ENCODE results near the gene RNF32.

GRCh38 chr7:156606135-156606534, 34.4 kb upstream of the RNF32 start:
- TF ChIP-seq, protein P1, sequence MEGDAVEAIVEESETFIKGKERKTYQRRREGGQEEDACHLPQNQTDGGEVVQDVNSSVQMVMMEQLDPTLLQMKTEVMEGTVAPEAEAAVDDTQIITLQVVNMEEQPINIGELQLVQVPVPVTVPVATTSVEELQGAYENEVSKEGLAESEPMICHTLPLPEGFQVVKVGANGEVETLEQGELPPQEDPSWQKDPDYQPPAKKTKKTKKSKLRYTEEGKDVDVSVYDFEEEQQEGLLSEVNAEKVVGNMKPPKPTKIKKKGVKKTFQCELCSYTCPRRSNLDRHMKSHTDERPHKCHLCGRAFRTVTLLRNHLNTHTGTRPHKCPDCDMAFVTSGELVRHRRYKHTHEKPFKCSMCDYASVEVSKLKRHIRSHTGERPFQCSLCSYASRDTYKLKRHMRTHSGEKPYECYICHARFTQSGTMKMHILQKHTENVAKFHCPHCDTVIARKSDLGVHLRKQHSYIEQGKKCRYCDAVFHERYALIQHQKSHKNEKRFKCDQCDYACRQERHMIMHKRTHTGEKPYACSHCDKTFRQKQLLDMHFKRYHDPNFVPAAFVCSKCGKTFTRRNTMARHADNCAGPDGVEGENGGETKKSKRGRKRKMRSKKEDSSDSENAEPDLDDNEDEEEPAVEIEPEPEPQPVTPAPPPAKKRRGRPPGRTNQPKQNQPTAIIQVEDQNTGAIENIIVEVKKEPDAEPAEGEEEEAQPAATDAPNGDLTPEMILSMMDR (conservative IDR thresholded peaks at IDR 0.05; ENCODE audit: low read depth, low read length): no peak
- TF ChIP-seq EZH2 (IDR thresholded peaks at IDR 0.05; ENCODE audit: borderline replicate concordance, low read depth, low read length, poor library complexity, severe bottlenecking): no peak

Measured in A673 (cell line).